GM12875 (cell line): Measurements from ENCODE around the gene VTI1A.

Source experiments
- H3K4me3 ChIP-seq: one replicate; pipeline ENCODE4 v1.5.1; 2011; ENCODE audit warnings: low read depth, low read length, control low read depth
- CTCF ChIP-seq: IDR thresholded peaks from 2 replicates; pipeline ENCODE4 v1.5.1; 2011; ENCODE audit warnings: low read depth, mild to moderate bottlenecking, control low read depth, inconsistent platforms, low read length, moderate library complexity, borderline replicate concordance; ENCODE audit not compliant: insufficient read depth

VTI1A gene

DNA sequence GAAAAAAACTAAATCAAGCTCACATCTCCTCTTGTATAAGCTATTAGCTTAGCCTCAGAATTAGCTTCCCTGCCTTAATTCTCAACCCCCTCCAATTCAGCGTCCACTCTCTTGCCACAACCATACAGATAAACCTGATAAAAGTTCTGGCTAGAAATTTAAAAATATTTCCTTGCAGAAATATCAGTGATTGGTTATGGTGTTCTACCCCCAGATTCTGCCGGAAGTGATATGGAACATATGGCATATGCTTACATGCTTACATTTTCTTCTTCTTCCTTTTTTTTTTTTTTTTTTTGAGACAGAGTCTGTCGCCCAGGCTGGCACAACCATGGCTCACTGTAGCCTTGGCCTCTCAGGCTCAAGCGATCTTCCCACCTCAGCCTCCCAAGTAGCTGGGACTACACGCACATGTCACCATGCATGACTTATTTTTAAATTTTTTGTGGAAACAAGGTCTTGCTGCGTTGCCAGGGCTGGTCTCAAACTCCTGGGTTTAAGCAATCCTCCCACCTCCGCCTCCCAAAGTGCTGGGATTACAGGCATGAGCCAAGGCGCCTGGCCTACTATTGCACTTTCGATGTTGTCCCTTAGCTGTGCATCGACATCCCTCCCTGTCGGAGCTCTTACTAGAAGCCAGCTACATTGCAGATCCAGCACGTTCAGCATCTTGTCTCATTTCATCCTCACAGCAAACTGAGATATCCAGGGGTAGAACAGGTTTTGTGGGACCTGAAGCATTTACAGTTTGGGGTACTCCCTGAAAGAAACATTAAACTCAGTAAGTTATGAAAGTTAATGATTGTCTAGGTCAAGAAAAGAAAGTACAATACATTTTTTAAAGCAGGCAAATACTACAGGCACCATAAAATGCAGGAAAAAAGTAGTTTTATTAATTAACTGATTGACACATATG is 297.4 kb downstream of the VTI1A start:
- no peak overlapping the region for H3K4me3 ChIP-seq
- TF ChIP-seq CTCF = no peak

- no peak for TF ChIP-seq CTCF
- no peak overlapping the region for H3K4me3 ChIP-seq
Observed at GRCh38 chr10:112746329-112746728, 299.3 kb downstream of the VTI1A start.

DNA sequence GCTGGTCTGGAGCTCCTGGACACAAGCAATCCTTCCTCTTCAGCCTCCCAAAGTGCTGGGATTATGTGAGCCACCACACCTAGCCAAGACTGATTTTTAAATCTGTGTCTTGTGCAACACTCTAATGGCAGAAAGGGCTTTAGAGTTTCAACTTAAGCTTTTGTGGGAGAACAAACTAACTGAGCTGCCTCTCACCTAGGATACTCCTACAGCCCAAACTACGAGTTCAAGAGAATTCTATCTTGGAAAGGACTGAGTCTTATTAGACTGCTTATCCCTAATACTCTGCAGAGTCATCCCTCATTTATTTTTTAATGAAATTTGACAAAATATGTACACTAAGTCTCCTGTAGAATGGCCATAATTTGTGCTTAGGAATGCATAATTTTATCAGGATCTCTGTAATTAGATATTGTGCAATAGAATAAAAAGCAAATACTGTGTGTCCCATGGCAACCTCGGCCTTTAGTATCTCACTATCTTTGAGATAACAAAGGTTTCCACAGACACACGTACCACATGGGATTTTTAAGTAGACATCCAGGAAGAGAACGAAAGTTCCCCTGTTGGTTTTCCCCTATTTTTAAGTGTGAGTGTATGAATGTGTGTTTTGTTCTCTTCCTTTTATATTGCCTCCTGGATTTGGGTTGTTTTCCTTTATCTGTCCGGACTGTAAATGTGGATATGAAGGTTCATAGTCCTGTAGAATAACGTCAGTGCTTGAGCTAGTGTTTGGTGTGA is 303.6 kb downstream of the VTI1A start:
- H3K4me3 ChIP-seq = no peak overlapping the region
- TF ChIP-seq CTCF = no peak

- H3K4me3 ChIP-seq = no peak overlapping the region
- TF ChIP-seq CTCF = no peak
Observed at GRCh38 chr10:112751651-112752050, 304.6 kb downstream of the VTI1A start.

DNA sequence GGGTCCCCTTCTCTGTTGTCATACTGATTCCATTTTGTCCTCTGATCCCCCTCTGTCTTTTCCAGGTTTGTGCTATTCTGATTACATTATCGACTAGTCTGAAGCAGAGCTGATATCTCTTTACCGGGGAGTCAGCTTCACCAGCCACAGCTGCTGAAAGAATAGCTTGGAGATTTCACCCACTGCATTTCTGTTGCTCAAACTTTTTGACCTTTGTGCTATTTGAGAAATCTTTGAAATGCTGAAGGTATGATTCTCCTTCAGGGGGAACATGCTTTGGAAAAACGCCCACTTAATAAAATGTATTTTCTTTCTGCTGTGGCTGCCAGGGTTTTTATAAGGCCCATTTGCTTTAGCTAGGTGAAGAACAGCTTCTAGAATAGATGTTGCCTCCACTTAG is 305.3 kb downstream of the VTI1A start:
- TF ChIP-seq CTCF = no peak
- H3K4me3 ChIP-seq = no peak overlapping the region

DNA sequence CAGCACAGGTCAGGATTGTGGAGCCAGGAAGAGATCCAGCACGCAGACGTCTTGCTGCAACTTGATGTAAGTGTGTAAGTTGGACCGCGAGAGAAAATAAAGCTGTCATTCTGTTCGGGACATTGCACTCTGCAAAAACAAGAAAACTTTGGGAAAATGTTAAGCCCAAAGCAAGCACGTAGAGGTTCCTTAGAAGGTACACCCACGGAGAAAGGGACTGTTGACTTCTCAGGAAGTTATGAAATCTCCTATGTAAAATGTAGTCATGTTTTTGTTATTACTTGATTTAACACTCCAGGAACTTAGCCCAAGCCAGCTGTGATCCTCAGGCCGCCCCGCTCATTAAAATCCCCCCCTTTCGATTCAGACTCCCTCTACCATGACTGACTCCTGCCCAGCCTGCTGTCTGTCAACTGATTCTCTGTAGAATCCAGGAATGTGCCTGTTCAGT is 307.0 kb downstream of the VTI1A start:
- TF ChIP-seq CTCF = no peak
- no peak overlapping the region for H3K4me3 ChIP-seq
